DOHH2 (cell line): Measurements from ENCODE around the gene SH3GLB1.

Source experiments
- CTCF ChIP-seq: fragments of 200-600 bp; sonication (generic); IDR thresholded peaks from one replicate; pipeline ENCODE4 v1.5.1; 2014; ENCODE audit warnings: antibody characterized with exemption, mild to moderate bottlenecking, low read depth, low read length; ENCODE audit not compliant: poor library complexity, severe bottlenecking
- EZH2phosphoT487 ChIP-seq: fragments of 200-600 bp; sonication (generic); IDR thresholded peaks from 2 replicates; pipeline ENCODE4 v1.6.1; 2017; ENCODE audit warnings: borderline replicate concordance, mild to moderate bottlenecking, antibody characterized with exemption, low read length, moderate library complexity, mixed read lengths

GRCh38 chr1:86692641-86693040 is 11.7 kb upstream of the SH3GLB1 start:
- no peak for TF ChIP-seq CTCF
- no peak for TF ChIP-seq EZH2phosphoT487
